GM21737 (cell line): ENCODE measurements around the gene PPP4R3A.
"Not testable (repeated sequence)": the region's sequence is repeated elsewhere in the genome, so short reads cannot be mapped to it uniquely, and the experiment has no call there.

Experiments
- ATAC-seq: cut with Tn5 transposase; IDR thresholded peaks from one replicate; pipeline ENCODE4 v1.9.1; 2021; ENCODE audit warnings: mild to moderate bottlenecking, moderate library complexity; ENCODE audit not compliant: unreplicated experiment

Gene PPP4R3A

GRCh38 chr14:91510171-91511042, at the start of gene PPP4R3A:
TSS of gene PPP4R3A (minus strand) at chr14:91510310. CDS start at chr14:91509647, 663 bp downstream.
- peak; percentile 79 for ATAC-seq

- ATAC-seq: no peak
Observed at GRCh38 chr14:91555531-91555930, 45.4 kb upstream of the PPP4R3A start.

- ATAC-seq: no peak
Observed at GRCh38 chr14:91554535-91555332, 44.6 kb upstream of the PPP4R3A start.

- no peak for ATAC-seq
Observed at GRCh38 chr14:91548108-91548507, 38.0 kb upstream of the PPP4R3A start.

GRCh38 chr14:91545946-91546716, 36.0 kb upstream of the PPP4R3A start:
- ATAC-seq: no peak

GRCh38 chr14:91545204-91545603, 35.1 kb upstream of the PPP4R3A start:
- no peak for ATAC-seq

GRCh38 chr14:91536327-91536726, 26.2 kb upstream of the PPP4R3A start:
- ATAC-seq: no peak

GRCh38 chr14:91534059-91534458, 23.9 kb upstream of the PPP4R3A start:
- ATAC-seq: not testable (repeated sequence)

- ATAC-seq: no peak
Observed at GRCh38 chr14:91533623-91534022, 23.5 kb upstream of the PPP4R3A start.

- ATAC-seq: no peak
Observed at GRCh38 chr14:91523972-91524371, 13.9 kb upstream of the PPP4R3A start.

GRCh38 chr14:91521061-91521640, 11.0 kb upstream of the PPP4R3A start:
- ATAC-seq: no peak

GRCh38 chr14:91520138-91520537, 10.0 kb upstream of the PPP4R3A start:
- no peak for ATAC-seq

GRCh38 chr14:91519239-91520036, 9.3 kb upstream of the PPP4R3A start:
- ATAC-seq: no peak

GRCh38 chr14:91516663-91517388, 6.7 kb upstream of the PPP4R3A start:
- no peak for ATAC-seq

GRCh38 chr14:91515979-91516378, 5.9 kb upstream of the PPP4R3A start:
- ATAC-seq: no peak

- no peak for ATAC-seq
Observed at GRCh38 chr14:91511043-91511383, 903 bp upstream of the PPP4R3A start.

- ATAC-seq: peak; percentile 7
Observed at GRCh38 chr14:91509878-91510170, 286 bp downstream of the PPP4R3A start.

- ATAC-seq: peak; percentile 27
Observed at GRCh38 chr14:91509083-91509877, 830 bp downstream of the PPP4R3A start.

- ATAC-seq: no peak
Observed at GRCh38 chr14:91508105-91508504, 2.0 kb downstream of the PPP4R3A start.
